CD4-positive, CD25-positive, alpha-beta regulatory T cell (primary cell): ENCODE results near the gene CHST11. TPM values are rescaled to one million over a fixed set of nuclear protein-coding genes. Genes with fewer than 3 reads are reported as not detected.

Source experiments
- ATAC-seq, 2 donors: fragments of 150-1000 bp; cut with Tn5 transposase; one replicate each; pipeline ENCODE4 v1.10.0; 2021; ENCODE audit warnings: low read depth in 2 of 2, moderate number of reproducible peaks in 2 of 2, moderate library complexity in 1 of 2
- DNase-seq, 3 donors: peaks; one replicate each; pipeline versions ENCODE4 v3.0.0 to v3.0.0-alpha.2; 2012 to 2022; ENCODE audit warnings: mixed read lengths in 1 of 3
- H3K27ac ChIP-seq: one replicate; pipeline ENCODE4 v1.7.0; 2013; ENCODE audit warnings: mild to moderate bottlenecking, low read length; ENCODE audit not compliant: insufficient read depth, poor library complexity, severe bottlenecking
- H3K27me3 ChIP-seq: one replicate; pipeline ENCODE4 v1.7.0; 2013; ENCODE audit warnings: low read length; ENCODE audit not compliant: control insufficient read depth, insufficient read depth
- H3K36me3 ChIP-seq: one replicate; pipeline ENCODE4 v1.7.0; 2013; ENCODE audit warnings: mild to moderate bottlenecking, low read length, moderate library complexity; ENCODE audit not compliant: control insufficient read depth, insufficient read depth
- H3K4me1 ChIP-seq: 2 replicates; pipeline ENCODE4 v1.7.0; 2013; ENCODE audit warnings: mild to moderate bottlenecking, low read length; ENCODE audit not compliant: insufficient read depth, control insufficient read depth, poor library complexity, severe bottlenecking
- H3K4me3 ChIP-seq: one replicate; pipeline ENCODE4 v1.7.0; 2013; ENCODE audit warnings: low read depth, mild to moderate bottlenecking, low read length, moderate library complexity
- H3K9me3 ChIP-seq, 2 experiments: 1 replicate in 1 of 2; 2 replicates in 1 of 2; pipeline ENCODE4 v1.7.0; 2013; ENCODE audit warnings: low read length in 2 of 2, mild to moderate bottlenecking in 1 of 2, moderate library complexity in 1 of 2; ENCODE audit not compliant: control insufficient read depth in 2 of 2
- H3K27ac Mint-ChIP-seq, 3 donors: one replicate each; pipeline ENCODE4 v1.8.0; 2020 to 2022; ENCODE audit warnings: mild to moderate bottlenecking in 3 of 3, mixed read lengths in 3 of 3, moderate library complexity in 2 of 3
- H3K27me3 Mint-ChIP-seq: one replicate; pipeline ENCODE4 v1.8.0; 2022; ENCODE audit warnings: mild to moderate bottlenecking, mixed read lengths
- H3K36me3 Mint-ChIP-seq: one replicate; pipeline ENCODE4 v1.8.0; 2020; ENCODE audit warnings: mixed read lengths
- H3K4me1 Mint-ChIP-seq, 4 donors: one replicate each; pipeline ENCODE4 v1.8.0; 2020 to 2022; ENCODE audit warnings: mixed read lengths in 4 of 4, mild to moderate bottlenecking in 1 of 4
- H3K4me3 Mint-ChIP-seq, 4 donors: one replicate each; pipeline ENCODE4 v1.8.0; 2020 to 2022; ENCODE audit warnings: mild to moderate bottlenecking in 4 of 4, mixed read lengths in 4 of 4, moderate library complexity in 3 of 4
- H3K9me3 Mint-ChIP-seq, 7 donors: one replicate each; pipeline ENCODE4 v1.8.0; 2020 to 2022; ENCODE audit warnings: mixed read lengths in 7 of 7, mild to moderate bottlenecking in 3 of 7, moderate library complexity in 2 of 7
- polyA plus RNA-seq, 4 donors: library from polyadenylated mRNA; unstranded; fragments of 300-500 nt; fragmentation: Illumina TruSeq; gene quantifications; one replicate each; pipeline ENCODE4 v1.2.3, GENCODE V29; 2021
- total RNA-seq: library from RNA; stranded (reverse); gene quantifications from one replicate; pipeline ENCODE4 v1.2.3, GENCODE V29; 2022

Gene CHST11
- total and polyA plus RNA-seq, 5 donors from 2014 or later: 70.2 to 192 (median 105) TPM

DNA sequence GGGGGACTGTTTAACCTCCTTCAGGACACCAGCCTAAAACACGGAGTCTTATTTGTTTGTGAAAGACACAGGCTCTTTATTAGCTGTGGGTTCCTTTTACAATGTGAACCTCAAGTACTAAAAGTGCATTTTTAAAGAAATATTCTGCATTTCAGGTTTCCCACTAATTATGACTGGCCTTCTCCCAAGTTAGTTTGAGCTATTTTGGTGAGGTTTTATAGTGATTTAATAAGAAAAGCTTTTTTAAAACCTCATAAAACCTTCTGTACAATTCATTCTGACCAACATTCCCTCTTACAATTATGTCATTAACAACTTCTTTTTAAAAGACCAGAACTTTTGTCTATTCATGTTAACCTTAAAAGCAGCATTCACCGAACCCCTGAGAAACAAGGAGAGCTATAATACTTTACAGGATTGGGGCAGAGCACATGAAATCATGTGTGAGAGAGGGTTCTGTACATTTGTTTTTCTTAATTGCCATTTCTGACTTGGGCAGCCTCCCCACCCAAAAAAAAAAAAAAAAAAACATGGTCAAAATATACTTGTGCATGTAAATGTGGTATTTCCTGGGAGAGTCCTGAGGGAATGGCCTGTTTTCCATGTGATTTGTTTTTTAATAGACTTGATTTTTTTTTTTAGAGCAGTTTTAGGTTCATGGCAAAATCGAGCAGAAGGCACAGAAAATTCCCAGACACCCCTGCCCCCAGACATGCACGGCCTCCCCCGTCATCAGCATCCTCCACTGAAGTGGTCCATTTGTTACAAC is 169.5 kb downstream of the CHST11 start:
- H3K27me3 Mint-ChIP-seq: no peaks in the 10 kb centered on the region
- H3K27ac Mint-ChIP-seq: peak overlapping the region in 2 of 3 donors; percentile 26 to 58
- DNase-seq (no peak), ATAC-seq (no peak)
- Histone ChIP-seq H3K27ac (no peak overlapping the region), H3K36me3 (peaks cover 19% of the 10 kb centered on the region), H3K4me3 (no peak overlapping the region), H3K27me3 (no peaks in the 10 kb centered on the region), H3K9me3 (no peaks in the 10 kb centered on the region), H3K4me1 (peaks cover 18% of the 10 kb centered on the region)
- peaks cover 28% of the 10 kb centered on the region for H3K36me3 Mint-ChIP-seq
- no peaks in the 10 kb centered on the region for H3K9me3 Mint-ChIP-seq
- peaks cover 34 to 86% (median 62%) of the 10 kb centered on the region in 4 donors for H3K4me1 Mint-ChIP-seq
- no peak overlapping the region for H3K4me3 Mint-ChIP-seq

- DNase-seq: no peak
- Histone ChIP-seq H3K4me3 (no peak overlapping the region), H3K9me3 (no peaks in the 10 kb centered on the region), H3K4me1 (peaks cover 12% of the 10 kb centered on the region), H3K27ac (no peak overlapping the region), H3K27me3 (no peaks in the 10 kb centered on the region), H3K36me3 (peaks cover 15% of the 10 kb centered on the region)
- no peak overlapping the region for H3K4me3 Mint-ChIP-seq
- peaks cover 27 to 85% (median 62%) of the 10 kb centered on the region in 4 donors for H3K4me1 Mint-ChIP-seq
- H3K27ac Mint-ChIP-seq: peak overlapping the region in 2 of 3 donors; percentile 22 to 66
- no peak for ATAC-seq
- peaks cover 26% of the 10 kb centered on the region for H3K36me3 Mint-ChIP-seq
- H3K27me3 Mint-ChIP-seq: no peaks in the 10 kb centered on the region
- H3K9me3 Mint-ChIP-seq: no peaks in the 10 kb centered on the region
Measured at GRCh38 chr12:104627231-104627989, 170.7 kb downstream of the CHST11 start.

DNA sequence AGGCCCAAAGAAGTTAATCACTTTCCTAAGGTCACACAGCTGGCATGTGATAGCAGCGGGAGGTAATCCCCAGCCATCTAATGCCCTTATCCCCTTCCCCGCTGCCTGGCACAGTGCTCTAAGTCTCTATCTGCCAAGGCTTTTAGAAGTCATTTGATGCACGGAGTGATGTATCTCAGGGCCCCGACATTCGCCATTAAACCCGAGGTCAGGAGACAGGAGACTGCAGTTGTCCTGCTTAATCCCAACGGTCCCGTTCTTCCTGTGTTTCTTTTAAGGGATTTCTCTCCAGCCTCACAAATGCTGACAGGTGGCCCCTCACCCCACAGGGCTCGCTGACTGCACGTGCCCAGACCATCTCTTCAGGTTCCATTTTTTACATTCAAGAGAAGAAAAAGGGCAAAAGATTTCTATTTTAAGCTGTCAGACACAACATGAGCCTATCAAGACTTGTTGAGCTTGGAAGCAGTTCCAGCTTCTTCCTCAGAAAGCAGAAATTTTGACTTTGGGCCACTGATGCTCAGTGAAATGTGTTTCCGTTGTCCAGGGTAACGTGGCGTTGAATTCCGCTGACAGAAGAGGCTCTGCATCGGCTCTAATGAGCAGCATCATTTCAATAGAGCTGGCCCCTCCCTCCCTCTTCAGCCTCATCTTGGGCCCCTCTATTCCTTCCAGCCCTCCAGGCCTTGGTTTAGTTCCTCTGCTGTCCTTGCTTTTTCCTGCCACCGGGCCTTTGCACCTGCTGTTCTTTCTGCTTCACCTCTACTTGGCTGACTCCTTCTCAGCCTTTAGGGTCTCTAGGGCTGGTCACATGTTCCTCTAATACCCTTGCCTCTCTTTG is 171.5 kb downstream of the CHST11 start:
- H3K36me3 Mint-ChIP-seq: peaks cover 30% of the 10 kb centered on the region
- peak overlapping the region in 2 of 3 donors; percentile 50 to 60 for H3K27ac Mint-ChIP-seq
- DNase-seq (no peak), ATAC-seq (no peak)
- peaks cover 4% of the 10 kb centered on the region for H3K4me1 ChIP-seq
- no peaks in the 10 kb centered on the region for H3K27me3 ChIP-seq
- no peak overlapping the region for H3K4me3 Mint-ChIP-seq
- H3K27ac ChIP-seq: no peak overlapping the region
- H3K9me3 Mint-ChIP-seq: no peaks in the 10 kb centered on the region
- H3K36me3 ChIP-seq: peaks cover 19% of the 10 kb centered on the region
- no peaks in the 10 kb centered on the region for H3K9me3 ChIP-seq
- H3K27me3 Mint-ChIP-seq: no peaks in the 10 kb centered on the region
- H3K4me3 ChIP-seq: no peak overlapping the region
- peaks cover 21 to 84% (median 61%) of the 10 kb centered on the region in 4 donors for H3K4me1 Mint-ChIP-seq

GRCh38 chr12:104628831-104629135 is 172.0 kb downstream of the CHST11 start:
- no peaks in the 10 kb centered on the region for H3K9me3 Mint-ChIP-seq
- Histone ChIP-seq H3K27me3 (no peaks in the 10 kb centered on the region), H3K4me1 (peaks cover 3% of the 10 kb centered on the region), H3K36me3 (peaks cover 19% of the 10 kb centered on the region), H3K27ac (no peak overlapping the region), H3K9me3 (no peaks in the 10 kb centered on the region), H3K4me3 (no peak overlapping the region)
- no peak for DNase-seq
- H3K27me3 Mint-ChIP-seq: no peaks in the 10 kb centered on the region
- peaks cover 19 to 81% (median 60%) of the 10 kb centered on the region in 4 donors for H3K4me1 Mint-ChIP-seq
- no peak overlapping the region for H3K4me3 Mint-ChIP-seq
- H3K27ac Mint-ChIP-seq: peak overlapping the region in 2 of 3 donors; percentile 50 to 60
- H3K36me3 Mint-ChIP-seq: peaks cover 30% of the 10 kb centered on the region
- no peak for ATAC-seq

DNA sequence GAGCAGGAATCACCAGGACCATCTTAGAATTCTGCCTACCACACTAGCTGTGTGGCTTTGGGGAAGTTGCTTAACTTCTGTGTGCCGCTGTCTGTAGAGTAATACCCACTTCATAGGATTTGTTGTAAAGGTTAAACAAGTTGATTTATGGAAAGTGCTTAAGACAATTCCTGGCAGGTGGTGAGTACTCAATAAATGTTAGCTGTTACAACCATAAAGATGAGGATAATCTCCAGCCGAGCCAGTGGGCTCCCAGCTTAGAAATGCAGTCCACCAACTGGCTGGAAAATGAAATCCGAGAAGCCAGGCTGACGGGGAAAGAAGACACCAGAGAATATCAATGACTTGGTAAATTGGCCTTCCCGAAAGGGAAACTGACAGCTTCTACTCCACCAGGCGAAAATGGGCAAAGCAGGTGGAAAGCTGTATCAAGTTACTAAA is 173.5 kb downstream of the CHST11 start:
- Histone ChIP-seq H3K9me3 (no peaks in the 10 kb centered on the region), H3K36me3 (peaks cover 19% of the 10 kb centered on the region), H3K27ac (no peak overlapping the region), H3K4me1 (peaks cover 3% of the 10 kb centered on the region), H3K27me3 (no peaks in the 10 kb centered on the region), H3K4me3 (no peak overlapping the region)
- Mint-ChIP-seq H3K36me3 (peaks cover 31% of the 10 kb centered on the region), H3K9me3 (no peaks in the 10 kb centered on the region), H3K27me3 (no peaks in the 10 kb centered on the region), H3K27ac (no peak overlapping the region), H3K4me1 (peaks cover 15 to 79% (median 58%) of the 10 kb centered on the region in 4 donors), H3K4me3 (peak overlapping the region in 1 of 4 donors; percentile 3)
- DNase-seq: no peak
- ATAC-seq: no peak

- Histone ChIP-seq H3K9me3 (no peaks in the 10 kb centered on the region), H3K4me3 (no peak overlapping the region), H3K27ac (no peak overlapping the region), H3K27me3 (no peaks in the 10 kb centered on the region), H3K36me3 (peaks cover 16% of the 10 kb centered on the region), H3K4me1 (peaks cover 8% of the 10 kb centered on the region)
- Mint-ChIP-seq H3K36me3 (peaks cover 28% of the 10 kb centered on the region), H3K27ac (peak overlapping the region in 2 of 3 donors; percentile 45 to 81), H3K4me3 (no peak overlapping the region), H3K4me1 (peaks cover 16 to 80% (median 60%) of the 10 kb centered on the region in 4 donors), H3K9me3 (no peaks in the 10 kb centered on the region), H3K27me3 (no peaks in the 10 kb centered on the region)
- DNase-seq: no peak
- no peak for ATAC-seq
Measured at GRCh38 chr12:104631867-104632266, 175.1 kb downstream of the CHST11 start.

DNA sequence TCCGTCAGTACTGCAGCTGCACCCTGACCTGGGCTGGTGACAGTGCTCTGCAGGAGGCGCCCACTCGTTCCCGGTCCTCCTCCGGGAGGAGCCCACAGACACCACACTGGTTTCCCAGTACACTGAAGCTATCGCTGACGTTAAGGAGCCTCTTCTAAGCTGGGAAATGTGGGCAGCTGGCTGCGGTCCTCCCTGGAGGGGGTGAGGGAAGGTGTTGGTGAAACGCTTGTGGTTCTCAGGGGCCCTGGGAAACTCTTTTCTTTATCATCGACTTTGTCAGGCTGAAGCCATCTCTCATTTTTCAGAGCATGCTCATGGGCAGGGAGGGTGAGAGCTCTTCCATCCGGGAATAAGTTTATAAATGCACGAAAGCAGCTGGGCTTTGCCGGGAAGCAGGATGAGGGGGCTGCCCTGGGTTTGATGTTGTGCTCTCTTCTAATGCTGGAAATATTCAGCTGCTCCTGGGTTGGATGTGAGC is 176.0 kb downstream of the CHST11 start:
- no peak overlapping the region for H3K4me3 ChIP-seq
- H3K4me1 ChIP-seq: peaks cover 14% of the 10 kb centered on the region
- Mint-ChIP-seq H3K9me3 (no peaks in the 10 kb centered on the region), H3K27me3 (no peaks in the 10 kb centered on the region), H3K4me3 (no peak overlapping the region), H3K4me1 (peaks cover 17 to 77% (median 57%) of the 10 kb centered on the region in 4 donors), H3K36me3 (peaks cover 26% of the 10 kb centered on the region), H3K27ac (peak overlapping the region in 1 of 3 donors; percentile 45)
- DNase-seq: no peak
- H3K27me3 ChIP-seq: no peaks in the 10 kb centered on the region
- peaks cover 16% of the 10 kb centered on the region for H3K36me3 ChIP-seq
- no peak overlapping the region for H3K27ac ChIP-seq
- ATAC-seq: no peak
- H3K9me3 ChIP-seq: no peaks in the 10 kb centered on the region
